Large intestine (tissue), 3 donors: ENCODE measurements around the gene SPTB. TPM values are rescaled to one million over a fixed set of nuclear protein-coding genes. Genes with fewer than 3 reads are reported as not detected.
A peak's percentile ranks its signal among the peaks of the same experiment; 100 is the strongest.

ENCODE experiments used
- DNase-seq, 2 donors: peaks; one replicate each; pipeline versions ENCODE4 v3.0.0 to v3.0.0-alpha.2; 2013
- H3K27ac ChIP-seq: one replicate; pipeline ENCODE4 v1.5.1; 2013; ENCODE audit warnings: low read length
- H3K27me3 ChIP-seq: 2 replicates; pipeline ENCODE4 v1.6.1; 2013; ENCODE audit warnings: low read length; ENCODE audit not compliant: control insufficient read depth, insufficient read depth
- H3K36me3 ChIP-seq: 2 replicates; pipeline ENCODE4 v1.6.1; 2013; ENCODE audit warnings: low read length; ENCODE audit not compliant: control insufficient read depth, insufficient read depth
- H3K4me1 ChIP-seq: one replicate; pipeline ENCODE4 v1.6.1; 2013; ENCODE audit warnings: low read length; ENCODE audit not compliant: control insufficient read depth, insufficient read depth
- H3K4me3 ChIP-seq: one replicate; pipeline ENCODE4 v1.5.1; 2013; ENCODE audit warnings: low read length
- H3K9me3 ChIP-seq: one replicate; pipeline ENCODE4 v1.6.1; 2013; ENCODE audit warnings: mild to moderate bottlenecking, low read depth, low read length, moderate library complexity; ENCODE audit not compliant: control insufficient read depth
- WGBS: methylation state at CpG from one replicate; pipeline ENCODE4 v1.1.5; 2013; ENCODE audit warnings: low lambda C conversion rate; ENCODE audit not compliant: insufficient coverage; 5-methylcytosine and 5-hydroxymethylcytosine counted together
- polyA plus RNA-seq: library from polyadenylated mRNA; unstranded; fragments of 120-200 nt; gene quantifications from one replicate; pipeline ENCODE4 v1.2.1, GENCODE V29; 2013

Gene SPTB
- polyA plus RNA-seq, 1 donor = 2.9 TPM

GRCh38 chr14:64714432-64715025 lies 165.2 kb downstream of the SPTB start:
- peaks cover 9% of the 10 kb centered on the region for H3K9me3 ChIP-seq
- peaks cover 4% of the 10 kb centered on the region for H3K36me3 ChIP-seq
- H3K4me3 ChIP-seq = no peak overlapping the region
- peaks cover 46% of the 10 kb centered on the region for H3K4me1 ChIP-seq
- H3K27ac ChIP-seq = no peak overlapping the region
- WGBS = no CpG with 5 or more reads among the region's 5 CpGs
- no peaks in the 10 kb centered on the region for H3K27me3 ChIP-seq
- no peak for DNase-seq

GRCh38 chr14:64713677-64714076 lies 166.0 kb downstream of the SPTB start:
- H3K9me3 ChIP-seq = peaks cover 9% of the 10 kb centered on the region
- peaks cover 46% of the 10 kb centered on the region for H3K4me1 ChIP-seq
- no peaks in the 10 kb centered on the region for H3K27me3 ChIP-seq
- H3K27ac ChIP-seq = no peak overlapping the region
- DNase-seq = no peak
- H3K4me3 ChIP-seq = no peak overlapping the region
- H3K36me3 ChIP-seq = no peaks in the 10 kb centered on the region

GRCh38 chr14:64711039-64711438 lies 168.7 kb downstream of the SPTB start:
- no CpG with 5 or more reads among the region's 5 CpGs for WGBS
- Histone ChIP-seq H3K27ac (no peak overlapping the region), H3K36me3 (no peaks in the 10 kb centered on the region), H3K4me1 (peaks cover 45% of the 10 kb centered on the region), H3K4me3 (no peak overlapping the region), H3K9me3 (peaks cover 9% of the 10 kb centered on the region), H3K27me3 (no peaks in the 10 kb centered on the region)
- no peak for DNase-seq

- Histone ChIP-seq H3K4me1 (peaks cover 40% of the 10 kb centered on the region), H3K27me3 (no peaks in the 10 kb centered on the region), H3K9me3 (peaks cover 9% of the 10 kb centered on the region), H3K4me3 (no peak overlapping the region), H3K36me3 (no peaks in the 10 kb centered on the region), H3K27ac (peak overlapping the region; percentile 90)
- no CpG with 5 or more reads among the region's 5 CpGs for WGBS
- no peak for DNase-seq
Measured at GRCh38 chr14:64709126-64709525, 170.6 kb downstream of the SPTB start.

GRCh38 chr14:64708148-64709004 lies 171.3 kb downstream of the SPTB start:
- Histone ChIP-seq H3K4me3 (no peak overlapping the region), H3K27me3 (no peaks in the 10 kb centered on the region), H3K36me3 (no peaks in the 10 kb centered on the region), H3K9me3 (peaks cover 6% of the 10 kb centered on the region), H3K4me1 (peaks cover 46% of the 10 kb centered on the region), H3K27ac (peak overlapping the region; percentile 90)
- peak; percentile 81 to 82 for DNase-seq
- WGBS = no CpG with 5 or more reads among the region's 18 CpGs

GRCh38 chr14:64707661-64708060 lies 172.0 kb downstream of the SPTB start:
- DNase-seq = peak; percentile 90 to 94
- peak overlapping the region; percentile 90 for H3K27ac ChIP-seq
- H3K27me3 ChIP-seq = no peaks in the 10 kb centered on the region
- H3K36me3 ChIP-seq = no peaks in the 10 kb centered on the region
- H3K9me3 ChIP-seq = no peaks in the 10 kb centered on the region
- 33% methylated on average over 1 of the region's 7 CpGs for WGBS
- H3K4me1 ChIP-seq = peaks cover 50% of the 10 kb centered on the region
- no peak overlapping the region for H3K4me3 ChIP-seq

GRCh38 chr14:64706593-64707193 lies 173.0 kb downstream of the SPTB start:
- Histone ChIP-seq H3K27me3 (no peaks in the 10 kb centered on the region), H3K4me1 (peaks cover 55% of the 10 kb centered on the region), H3K9me3 (no peaks in the 10 kb centered on the region), H3K27ac (peak overlapping the region; percentile 90), H3K4me3 (no peak overlapping the region), H3K36me3 (no peaks in the 10 kb centered on the region)
- DNase-seq = no peak
- no CpG with 5 or more reads among the region's 14 CpGs for WGBS

GRCh38 chr14:64706119-64706592 lies 173.6 kb downstream of the SPTB start:
- H3K4me3 ChIP-seq = peak overlapping the region; percentile 84
- peak overlapping the region; percentile 90 for H3K27ac ChIP-seq
- DNase-seq = no peak
- H3K4me1 ChIP-seq = peaks cover 55% of the 10 kb centered on the region
- no CpG with 5 or more reads among the region's 4 CpGs for WGBS
- H3K36me3 ChIP-seq = no peaks in the 10 kb centered on the region
- H3K9me3 ChIP-seq = no peaks in the 10 kb centered on the region
- H3K27me3 ChIP-seq = no peaks in the 10 kb centered on the region

- peak overlapping the region; percentile 90 for H3K27ac ChIP-seq
- H3K4me1 ChIP-seq = peaks cover 55% of the 10 kb centered on the region
- H3K36me3 ChIP-seq = no peaks in the 10 kb centered on the region
- peak in 1 of 2 donors; percentile 82 for DNase-seq
- no CpG with 5 or more reads among the region's 18 CpGs for WGBS
- H3K9me3 ChIP-seq = no peaks in the 10 kb centered on the region
- H3K27me3 ChIP-seq = no peaks in the 10 kb centered on the region
- peak overlapping the region; percentile 84 for H3K4me3 ChIP-seq
Measured at GRCh38 chr14:64705381-64706118, 174.2 kb downstream of the SPTB start.
